Fibroblast of upper back skin (primary cell): ENCODE measurements around the gene MIGA2.
"Not testable (repeated sequence)": the region's sequence is repeated elsewhere in the genome, so short reads cannot be mapped to it uniquely, and the experiment has no call there.

ENCODE experiments used
- DNase-seq: peaks from one replicate; pipeline ENCODE4 v3.0.0-alpha.2; 2013

Gene MIGA2

GRCh38 chr9:129011170-129011569 lies 25.3 kb upstream of the MIGA2 start:
- no peak for DNase-seq

GRCh38 chr9:129011761-129012181 lies 24.7 kb upstream of the MIGA2 start:
- DNase-seq = no peak

GRCh38 chr9:129012343-129012742 lies 24.1 kb upstream of the MIGA2 start:
- no peak for DNase-seq

GRCh38 chr9:129012893-129013448 lies 23.5 kb upstream of the MIGA2 start:
- no peak for DNase-seq

- DNase-seq = no peak
These were observed 22.8 kb upstream of the MIGA2 start for GRCh38 chr9:129013674-129014073.

GRCh38 chr9:129014124-129014523 lies 22.3 kb upstream of the MIGA2 start:
- DNase-seq = no peak

GRCh38 chr9:129014608-129015007 lies 21.8 kb upstream of the MIGA2 start:
- DNase-seq = no peak

GRCh38 chr9:129021091-129021490 lies 15.3 kb upstream of the MIGA2 start:
- no peak for DNase-seq

- no peak for DNase-seq
These were observed 14.4 kb upstream of the MIGA2 start for GRCh38 chr9:129022037-129022436.

- peak; percentile 79 for DNase-seq
These were observed 13.2 kb upstream of the MIGA2 start for GRCh38 chr9:129023036-129023907.

- no peak for DNase-seq
These were observed 12.6 kb upstream of the MIGA2 start for GRCh38 chr9:129023908-129024233.

GRCh38 chr9:129026442-129027223 lies 9.8 kb upstream of the MIGA2 start:
- no peak for DNase-seq

- no peak for DNase-seq
These were observed 9.2 kb upstream of the MIGA2 start for GRCh38 chr9:129027224-129027684.

GRCh38 chr9:129027685-129028191 lies 8.7 kb upstream of the MIGA2 start:
- no peak for DNase-seq

GRCh38 chr9:129028192-129028966 lies 8.0 kb upstream of the MIGA2 start, which contains the start of gene SH3GLB2:
TSS of gene SH3GLB2 (minus strand) at chr9:129028331. CDS start at chr9:129028154, 177 bp downstream.
- peak; percentile 93 for DNase-seq

- DNase-seq = no peak
These were observed 6.2 kb upstream of the MIGA2 start for GRCh38 chr9:129030191-129030590.

GRCh38 chr9:129031514-129031913 lies 4.9 kb upstream of the MIGA2 start:
- no peak for DNase-seq

- no peak for DNase-seq
These were observed 3.8 kb upstream of the MIGA2 start for GRCh38 chr9:129032541-129033159.

- DNase-seq = no peak
These were observed 3.2 kb upstream of the MIGA2 start for GRCh38 chr9:129033216-129033615.

- DNase-seq = not testable (repeated sequence)
These were observed 588 bp upstream of the MIGA2 start for GRCh38 chr9:129035838-129036237.

- no peak for DNase-seq
These were observed 719 bp downstream of the MIGA2 start for GRCh38 chr9:129036923-129037766.
